IMR-90 (cell line): ENCODE data around the gene UBE3C. TPM values are rescaled to one million over a fixed set of nuclear protein-coding genes. Genes with fewer than 3 reads are reported as not detected.

Source experiments
- ATAC-seq: fragments of 200-7000 bp; cut with Tn5 transposase; 2 replicates; pipeline ENCODE4 v1.9.1; 2020; ENCODE audit warnings: low read depth, mild to moderate bottlenecking, moderate library complexity
- BruUV-seq: library from RNA; stranded (reverse); fragments of 400-500 nt; replicated peaks from 2 replicates; lab custom pipeline; 2021; lab: Mats Ljungman, UMichigan
- CTCF ChIA-PET: fragments of 300-600 bp; formaldehyde crosslinking; extraction: SDS; loops from one replicate; lab custom pipeline; 2021; ENCODE audit warnings: antibody characterized with exemption; lab: Yijun Ruan, JAX
- POLR2A ChIA-PET: fragments of 300-600 bp; sonication (Branson Sonifier 250); formaldehyde crosslinking; loops from one replicate; lab custom pipeline; 2022; ENCODE audit warnings: antibody characterized with exemption; ENCODE audit not compliant: unreplicated experiment; lab: Charles Lee
- DNase-seq: peaks from one replicate; pipeline ENCODE4 v3.0.0; 2013
- H2AFZ ChIP-seq: replicated peaks from 2 replicates; pipeline ENCODE3; 2013; ENCODE audit warnings: low read length, mild to moderate bottlenecking; ENCODE audit not compliant: poor library complexity
- H2AK5ac ChIP-seq: 2 replicates; pipeline ENCODE4 v1.6.1; 2013; ENCODE audit warnings: low read depth, low read length, inconsistent platforms
- H2AK9ac ChIP-seq: replicated peaks from 2 replicates; pipeline ENCODE3; 2013; ENCODE audit warnings: mild to moderate bottlenecking, low read depth, low read length, moderate library complexity; ENCODE audit not compliant: poor library complexity
- H2BK120ac ChIP-seq: 2 replicates; pipeline ENCODE4 v1.6.1; 2013; ENCODE audit warnings: low read depth, low read length, inconsistent platforms
- H2BK15ac ChIP-seq: 3 replicates; pipeline ENCODE4 v1.6.1; 2013; ENCODE audit warnings: low read depth, low read length, inconsistent platforms
- H2BK20ac ChIP-seq: 2 replicates; pipeline ENCODE4 v1.6.1; 2013; ENCODE audit warnings: low read depth, mild to moderate bottlenecking, inconsistent platforms, low read length, moderate library complexity
- H2BK5ac ChIP-seq: 2 replicates; pipeline ENCODE4 v1.6.1; 2013; ENCODE audit warnings: mild to moderate bottlenecking, low read depth, low read length, inconsistent platforms; ENCODE audit not compliant: poor library complexity, severe bottlenecking
- H3K14ac ChIP-seq: replicated peaks from 2 replicates; pipeline ENCODE4 v1.6.1; 2013; ENCODE audit warnings: low read depth, low read length, inconsistent platforms
- H3K18ac ChIP-seq: 2 replicates; pipeline ENCODE4 v1.6.1; 2013; ENCODE audit warnings: low read depth, low read length, control low read depth
- H3K23ac ChIP-seq: 2 replicates; pipeline ENCODE4 v1.6.1; 2013; ENCODE audit warnings: low read depth, low read length, inconsistent platforms
- H3K27ac ChIP-seq: 2 replicates; pipeline ENCODE4 v1.5.1; 2013; ENCODE audit warnings: mild to moderate bottlenecking, control low read depth, low read length; ENCODE audit not compliant: insufficient read depth
- H3K27me3 ChIP-seq: 2 replicates; pipeline ENCODE4 v1.6.1; 2013; ENCODE audit warnings: low read length; ENCODE audit not compliant: control insufficient read depth, insufficient read depth
- H3K36me3 ChIP-seq: 2 replicates; pipeline ENCODE4 v1.6.1; 2013; ENCODE audit warnings: low read length, mixed read lengths; ENCODE audit not compliant: control insufficient read depth, insufficient read depth
- H3K4ac ChIP-seq: 2 replicates; pipeline ENCODE4 v1.6.1; 2013; ENCODE audit warnings: low read depth, low read length, inconsistent platforms
- H3K4me1 ChIP-seq: 2 replicates; pipeline ENCODE4 v1.6.1; 2013; ENCODE audit warnings: low read length, mixed read lengths; ENCODE audit not compliant: control insufficient read depth, insufficient read depth
- H3K4me2 ChIP-seq: 2 replicates; pipeline ENCODE4 v1.6.1; 2013; ENCODE audit warnings: low read depth, mild to moderate bottlenecking, control low read depth, low read length, moderate library complexity
- H3K4me3 ChIP-seq: 2 replicates; pipeline ENCODE4 v1.5.1; 2013; ENCODE audit warnings: low read depth, mild to moderate bottlenecking, control low read depth, low read length, moderate library complexity; ENCODE audit not compliant: insufficient read depth
- H3K56ac ChIP-seq: 2 replicates; pipeline ENCODE4 v1.6.1; 2013; ENCODE audit warnings: low read length, inconsistent platforms; ENCODE audit not compliant: insufficient read depth; ENCODE audit errors: extremely low read depth
- H3K79me1 ChIP-seq, 2 experiments: 2 replicates each; pipeline ENCODE4 v1.6.1; 2013; ENCODE audit warnings: low read length in 2 of 2, inconsistent platforms in 1 of 2, low read depth in 1 of 2
- H3K9ac ChIP-seq: 2 replicates; pipeline ENCODE4 v1.6.1; 2013; ENCODE audit warnings: low read depth, low read length, control low read depth
- H3K9me1 ChIP-seq: 2 replicates; pipeline ENCODE4 v1.6.1; 2013; ENCODE audit warnings: low read length, inconsistent platforms; ENCODE audit not compliant: insufficient read depth
- H3K9me3 ChIP-seq: 2 replicates; pipeline ENCODE4 v1.6.1; 2013; ENCODE audit warnings: low read length; ENCODE audit not compliant: control insufficient read depth, insufficient read depth
- H4K20me1 ChIP-seq: 2 replicates; pipeline ENCODE4 v1.6.1; 2013; ENCODE audit warnings: low read length, inconsistent platforms; ENCODE audit not compliant: insufficient read depth
- H4K5ac ChIP-seq: 2 replicates; pipeline ENCODE4 v1.6.1; 2013; ENCODE audit warnings: mild to moderate bottlenecking, low read depth, low read length, control low read depth
- H4K8ac ChIP-seq, 2 experiments: 2 replicates each; pipeline ENCODE4 v1.6.1; 2013; ENCODE audit warnings: low read depth in 2 of 2, low read length in 2 of 2, control low read depth in 1 of 2, inconsistent platforms in 1 of 2
- H4K91ac ChIP-seq: 2 replicates; pipeline ENCODE4 v1.6.1; 2013; ENCODE audit warnings: low read depth, low read length, inconsistent platforms; ENCODE audit not compliant: insufficient read depth
- CEBPB ChIP-seq: IDR thresholded peaks from 2 replicates; pipeline ENCODE4 v1.6.1; 2012; ENCODE audit warnings: low read depth, low read length, improper control_type of control experiment
- MXI1 ChIP-seq: IDR thresholded peaks from 2 replicates; pipeline ENCODE4 v1.6.1; 2012; ENCODE audit warnings: low read depth, mild to moderate bottlenecking, low read length, moderate library complexity, borderline replicate concordance
- POLR2A ChIP-seq: IDR thresholded peaks from 2 replicates; pipeline ENCODE4 v1.6.1; 2012; ENCODE audit warnings: mild to moderate bottlenecking, low read depth, low read length
- RAD21 ChIP-seq: IDR thresholded peaks from 2 replicates; pipeline ENCODE4 v1.6.1; 2012; ENCODE audit warnings: low read length, improper control_type of control experiment
- WGBS, 2 experiments: methylation state at CpG; one replicate each; pipeline versions ENCODE4 v1.1.5 to v1.1.7; 2013; ENCODE audit warnings: missing lambda C conversion rate in 2 of 2; ENCODE audit not compliant: insufficient read length in 1 of 2; ENCODE audit errors: extremely low coverage in 2 of 2; 5-methylcytosine and 5-hydroxymethylcytosine counted together
- dilution Hi-C: fragments of 300-500 bp; cut with HindIII; formaldehyde crosslinking; loops from one replicate; pipeline ENCODE4 v1.14.3; 2018; ENCODE audit warnings: low sequenced_read_pairs; ENCODE audit not compliant: unreplicated experiment
- in situ Hi-C: fragments of 300-500 bp; cut with MboI; formaldehyde crosslinking; loops from 3 replicates; pipeline ENCODE4 v1.14.3; 2019; ENCODE audit warnings: low sequenced_read_pairs, inconsistent platforms, mixed read lengths
- intact Hi-C: fragments of 100-400 bp; cut with micrococcal nuclease; formaldehyde crosslinking; loops from 2 replicates; pipeline ENCODE4 v1.10.0; 2022
- polyA plus RNA-seq, 3 experiments: library from polyadenylated mRNA; depleted of rRNA; stranded (reverse); fragments of >200 nt; gene quantifications; 2 replicates each; pipeline ENCODE4 v1.2.3, GENCODE V29; 2012; ENCODE audit warnings: low replicate concordance in 1 of 3
- total RNA-seq: library from RNA; depleted of rRNA; stranded (reverse); fragments of >200 nt; gene quantifications from 2 replicates; pipeline ENCODE4 v1.2.3, GENCODE V29; 2012

Gene UBE3C
- total and polyA plus RNA-seq, 2 of the 4 experiments (the other 2 are of a cell fraction) = 43.0 to 60.6 TPM

GRCh38 chr7:157292770-157293412 is 154.2 kb downstream of the UBE3C start:
- dilution Hi-C loops = no loop called here
- H3K56ac ChIP-seq = no peak overlapping the region
- CTCF ChIA-PET = no interaction called here

More at GRCh38 chr7:157292770-157293412, 154.2 kb downstream of the UBE3C start:
- DNase-seq (no peak), ATAC-seq (no peak)
- Histone ChIP-seq H2BK15ac (no peak overlapping the region), H3K4ac (no peak overlapping the region), H3K18ac (no peak overlapping the region), H3K14ac (no peak overlapping the region), H4K8ac (no peak overlapping the region), H2BK5ac (no peak overlapping the region), H4K91ac (no peak overlapping the region), H2BK120ac (no peak overlapping the region), H3K23ac (no peak overlapping the region), H3K79me1 (no peaks in the 10 kb centered on the region), H2AK5ac (no peak overlapping the region), H4K20me1 (no peaks in the 10 kb centered on the region), H4K5ac (no peak overlapping the region), H3K9me1 (no peaks in the 10 kb centered on the region), H3K4me2 (no peak overlapping the region), H2BK20ac (no peak overlapping the region), H3K9me3 (peaks cover 3% of the 10 kb centered on the region), H3K4me3 (no peak overlapping the region), H3K36me3 (no peaks in the 10 kb centered on the region), H2AFZ (peak overlapping the region; percentile 58), H3K9ac (no peak overlapping the region), H3K27ac (no peak overlapping the region), H3K27me3 (no peaks in the 10 kb centered on the region; the same call in 1 of the 2 replicates), H2AK9ac (no peak overlapping the region), H3K4me1 (no peaks in the 10 kb centered on the region)
- BruUV-seq = no TSS peak
- in situ Hi-C loops (no loop called here), intact Hi-C loops (no loop called here)
- 65% methylated on average over 18 of the region's 32 CpGs; no CpG with 5 or more reads in 1 of the 2 experiments for WGBS, 2 experiments
- no peak for TF ChIP-seq MXI1
- TF ChIP-seq POLR2A = no peak
- no peak for TF ChIP-seq CEBPB
- no peak for TF ChIP-seq RAD21
- POLR2A ChIA-PET = no interaction called here
